ENCODE measurements around the gene CRACDL.

Gene CRACDL

GRCh38 chr2:98824256-98825019 lies 111.6 kb downstream of the CRACDL start:
- no peak for DNase-seq (ENCODE audit: low read depth in 2 of 2)

GRCh38 chr2:98823196-98824170 lies 112.5 kb downstream of the CRACDL start:
- DNase-seq (ENCODE audit: low read depth in 2 of 2): no peak

- peak; percentile 20 to 27 for DNase-seq (ENCODE audit: low read depth in 2 of 2)
These were observed 113.5 kb downstream of the CRACDL start for GRCh38 chr2:98822301-98823164.

- no peak for DNase-seq (ENCODE audit: low read depth in 2 of 2)
These were observed 114.3 kb downstream of the CRACDL start for GRCh38 chr2:98821629-98822135.

- no peak for DNase-seq (ENCODE audit: low read depth in 2 of 2)
These were observed 116.7 kb downstream of the CRACDL start for GRCh38 chr2:98819231-98819766.

GRCh38 chr2:98818164-98818563 lies 117.9 kb downstream of the CRACDL start:
- no peak for DNase-seq (ENCODE audit: low read depth in 2 of 2)

- no peak for DNase-seq (ENCODE audit: low read depth in 2 of 2)
These were observed 119.7 kb downstream of the CRACDL start for GRCh38 chr2:98816281-98816680.

GRCh38 chr2:98815795-98816194 lies 120.2 kb downstream of the CRACDL start:
- no peak for DNase-seq (ENCODE audit: low read depth in 2 of 2)

GRCh38 chr2:98811766-98812165 lies 124.3 kb downstream of the CRACDL start:
- DNase-seq (ENCODE audit: low read depth in 2 of 2): no peak

- no peak for DNase-seq (ENCODE audit: low read depth in 2 of 2)
These were observed 125.5 kb downstream of the CRACDL start for GRCh38 chr2:98810588-98810928.

GRCh38 chr2:98809878-98810587 lies 126.0 kb downstream of the CRACDL start:
- DNase-seq (ENCODE audit: low read depth in 2 of 2): no peak

- no peak for DNase-seq (ENCODE audit: low read depth in 2 of 2)
These were observed 126.9 kb downstream of the CRACDL start for GRCh38 chr2:98809116-98809515.

GRCh38 chr2:98808546-98808945 lies 127.5 kb downstream of the CRACDL start:
- no peak for DNase-seq (ENCODE audit: low read depth in 2 of 2)

GRCh38 chr2:98807929-98808328 lies 128.1 kb downstream of the CRACDL start:
- DNase-seq (ENCODE audit: low read depth in 2 of 2): no peak

GRCh38 chr2:98807221-98807620 lies 128.8 kb downstream of the CRACDL start:
- no peak for DNase-seq (ENCODE audit: low read depth in 2 of 2)

GRCh38 chr2:98806236-98806697 lies 129.8 kb downstream of the CRACDL start:
- no peak for DNase-seq (ENCODE audit: low read depth in 2 of 2)

- no peak for DNase-seq (ENCODE audit: low read depth in 2 of 2)
These were observed 130.4 kb downstream of the CRACDL start for GRCh38 chr2:98805412-98806171.

- DNase-seq (ENCODE audit: low read depth in 2 of 2): no peak
These were observed 131.3 kb downstream of the CRACDL start for GRCh38 chr2:98804736-98805135.

GRCh38 chr2:98804265-98804650 lies 131.8 kb downstream of the CRACDL start:
- no peak for DNase-seq (ENCODE audit: low read depth in 2 of 2)

Measured in activated CD8-positive, alpha-beta memory T cell treated with anti-CD3 and anti-CD28 coated beads for 4 hours (primary cell).